Thoracic aorta (tissue), 2 donors: ENCODE measurements around the gene APP. TPM values are rescaled to one million over a fixed set of nuclear protein-coding genes. Genes with fewer than 3 reads are reported as not detected.
"Not testable (repeated sequence)": the region's sequence is repeated elsewhere in the genome, so short reads cannot be mapped to it uniquely, and the experiment has no call there.

ENCODE experiments used
- ATAC-seq: fragments of 150-250 bp; one replicate; pipeline ENCODE4 v1.8.0; 2017; ENCODE audit warnings: low read depth; ENCODE audit not compliant: insufficient number of reproducible peaks, low FRiP score
- DNase-seq: peaks from one replicate; pipeline ENCODE4 v3.0.0-alpha.2; 2020; ENCODE audit warnings: low spot score
- H3K27ac ChIP-seq, 2 donors: fragments of 200-600 bp; sonication (generic); 1 replicate in 1 of 2; 2 replicates in 1 of 2; pipeline ENCODE4 v1.5.1; 2016; ENCODE audit warnings: mild to moderate bottlenecking in 2 of 2, moderate library complexity in 2 of 2
- H3K27me3 ChIP-seq: fragments of 200-600 bp; sonication (generic); replicated peaks from 2 replicates; pipeline ENCODE4 v1.6.0; 2016; ENCODE audit warnings: mild to moderate bottlenecking; ENCODE audit not compliant: insufficient read depth
- H3K36me3 ChIP-seq: fragments of 200-600 bp; sonication (generic); one replicate; pipeline ENCODE4 v1.5.1; 2016
- H3K4me1 ChIP-seq, 2 donors: fragments of 200-600 bp; sonication (generic); 1 replicate in 1 of 2; 2 replicates in 1 of 2; pipeline versions ENCODE4 v1.5.1 to v1.6.0; 2016; ENCODE audit warnings: low read depth in 2 of 2, mild to moderate bottlenecking in 1 of 2; ENCODE audit not compliant: control insufficient read depth in 1 of 2
- H3K4me3 ChIP-seq: fragments of 200-600 bp; sonication (generic); 2 replicates; pipeline ENCODE4 v1.5.1; 2016; ENCODE audit warnings: mild to moderate bottlenecking
- H3K9me3 ChIP-seq: fragments of 200-600 bp; sonication (generic); 2 replicates; pipeline ENCODE4 v1.5.1; 2016
- total RNA-seq, 2 donors: library from RNA; depleted of rRNA; stranded (reverse); fragments of >200 nt; gene quantifications; one replicate each; pipeline versions ENCODE4 v1.1.0 to v1.2.3, GENCODE V29; 2016
- TF ChIP-seq, protein P1 (sequence below): fragments of 200-600 bp; sonication (generic); IDR thresholded peaks from one replicate; pipeline ENCODE4 v1.5.1; 2019; ENCODE audit warnings: antibody characterized with exemption

Gene APP
- total RNA-seq, 2 donors from 2014 or later, result 342 to 468 TPM

- no peaks in the 10 kb centered on the region for H3K9me3 ChIP-seq
- no peak for DNase-seq
- TF ChIP-seq, protein P1, sequence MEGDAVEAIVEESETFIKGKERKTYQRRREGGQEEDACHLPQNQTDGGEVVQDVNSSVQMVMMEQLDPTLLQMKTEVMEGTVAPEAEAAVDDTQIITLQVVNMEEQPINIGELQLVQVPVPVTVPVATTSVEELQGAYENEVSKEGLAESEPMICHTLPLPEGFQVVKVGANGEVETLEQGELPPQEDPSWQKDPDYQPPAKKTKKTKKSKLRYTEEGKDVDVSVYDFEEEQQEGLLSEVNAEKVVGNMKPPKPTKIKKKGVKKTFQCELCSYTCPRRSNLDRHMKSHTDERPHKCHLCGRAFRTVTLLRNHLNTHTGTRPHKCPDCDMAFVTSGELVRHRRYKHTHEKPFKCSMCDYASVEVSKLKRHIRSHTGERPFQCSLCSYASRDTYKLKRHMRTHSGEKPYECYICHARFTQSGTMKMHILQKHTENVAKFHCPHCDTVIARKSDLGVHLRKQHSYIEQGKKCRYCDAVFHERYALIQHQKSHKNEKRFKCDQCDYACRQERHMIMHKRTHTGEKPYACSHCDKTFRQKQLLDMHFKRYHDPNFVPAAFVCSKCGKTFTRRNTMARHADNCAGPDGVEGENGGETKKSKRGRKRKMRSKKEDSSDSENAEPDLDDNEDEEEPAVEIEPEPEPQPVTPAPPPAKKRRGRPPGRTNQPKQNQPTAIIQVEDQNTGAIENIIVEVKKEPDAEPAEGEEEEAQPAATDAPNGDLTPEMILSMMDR, result no peak
- no peak overlapping the region for H3K4me3 ChIP-seq
- H3K27me3 ChIP-seq, result no peaks in the 10 kb centered on the region
- H3K36me3 ChIP-seq, result peaks cover 9% of the 10 kb centered on the region
- no peaks in the 10 kb centered on the region for H3K4me1 ChIP-seq
- H3K27ac ChIP-seq, result no peak overlapping the region
- no peak for ATAC-seq
Measured at GRCh38 chr21:26025536-26026512, 144.7 kb downstream of the APP start.

DNA sequence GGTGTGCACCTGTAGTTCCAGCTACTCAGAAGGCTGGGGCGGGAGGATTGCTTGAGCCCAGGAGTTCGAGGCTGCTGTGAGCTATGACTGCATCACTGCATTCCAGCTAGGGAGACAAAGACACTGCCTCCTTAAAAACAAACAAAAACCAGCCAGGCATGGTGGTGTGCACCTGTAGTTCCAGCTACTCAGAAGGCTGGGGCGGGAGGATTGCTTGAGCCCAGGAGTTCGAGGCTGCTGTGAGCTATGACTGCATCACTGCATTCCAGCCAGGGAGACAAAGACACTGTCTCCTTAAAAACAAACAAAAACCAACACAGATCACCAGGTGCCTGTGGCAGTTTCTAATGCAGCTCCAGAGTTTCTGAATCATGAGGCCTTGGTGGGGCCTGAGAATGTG lies 147.2 kb downstream of the APP start:
- H3K36me3 ChIP-seq, DNase-seq, ATAC-seq, H3K27me3 ChIP-seq, H3K27ac ChIP-seq, H3K4me3 ChIP-seq, H3K4me1 ChIP-seq, H3K9me3 ChIP-seq: not testable (repeated sequence)

DNA sequence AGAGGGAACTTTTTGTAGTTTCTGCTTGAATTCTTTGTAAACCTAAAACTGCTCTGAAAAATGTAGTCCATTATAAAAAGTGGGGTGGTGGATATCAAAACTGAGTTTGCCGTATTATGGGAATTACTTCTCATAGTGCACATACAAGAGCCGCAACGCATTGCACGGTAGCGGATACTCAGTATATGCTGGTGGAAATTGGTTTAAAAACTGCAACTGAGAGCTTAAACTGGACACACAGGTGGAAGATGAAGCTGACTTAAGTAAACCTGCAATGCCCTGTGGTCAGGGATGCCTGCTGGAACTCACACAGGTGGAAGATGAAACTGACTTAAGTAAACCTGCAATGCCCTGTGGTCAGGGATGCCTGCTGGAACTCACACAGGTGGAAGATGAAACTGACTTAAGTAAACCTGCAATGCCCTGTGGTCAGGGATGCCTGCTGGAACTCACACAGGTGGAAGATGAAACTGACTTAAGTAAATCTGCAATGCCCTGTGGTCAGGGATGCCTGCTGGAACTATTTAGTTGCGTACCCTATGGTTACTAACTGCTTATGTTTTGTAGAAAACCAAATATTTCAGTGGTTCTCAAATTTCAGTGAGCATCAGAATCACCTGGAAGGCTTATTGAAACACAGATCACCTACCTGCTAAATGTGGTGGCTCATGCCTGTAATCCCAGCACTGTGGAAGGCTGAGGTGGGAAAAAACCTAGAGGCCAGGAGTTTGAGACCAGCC lies 147.8 kb downstream of the APP start:
- H3K27ac ChIP-seq, ATAC-seq, H3K36me3 ChIP-seq: not testable (repeated sequence)

DNA sequence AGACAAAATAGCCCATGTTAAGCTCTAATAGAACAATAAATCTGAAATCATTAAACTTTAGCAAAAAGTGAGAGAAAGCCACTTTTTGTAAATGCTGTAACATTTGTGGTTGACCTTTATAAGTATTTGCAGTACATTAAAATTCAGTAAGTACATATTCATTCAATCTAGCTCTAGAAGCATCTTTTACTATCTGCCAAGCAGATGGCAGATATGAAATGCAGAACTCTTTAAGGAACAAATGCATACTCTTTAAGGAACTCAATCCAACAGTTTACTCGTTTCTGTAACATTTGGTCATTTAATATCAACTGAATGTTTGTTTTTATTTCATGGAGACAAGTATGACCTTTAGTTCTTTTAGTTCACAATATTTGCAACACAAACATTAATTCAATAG lies 150.1 kb downstream of the APP start:
- H3K4me3 ChIP-seq, result no peak overlapping the region
- no peaks in the 10 kb centered on the region for H3K4me1 ChIP-seq
- DNase-seq (no peak), ATAC-seq (no peak)
- H3K27ac ChIP-seq, result no peak overlapping the region
- no peaks in the 10 kb centered on the region for H3K27me3 ChIP-seq
- H3K36me3 ChIP-seq, result peaks cover 9% of the 10 kb centered on the region
- no peaks in the 10 kb centered on the region for H3K9me3 ChIP-seq
- TF ChIP-seq, protein P1, result no peak

More for the DNA sequence above, 147.8 kb downstream of the APP start:
- not testable (repeated sequence) for H3K4me3 ChIP-seq, H3K27me3 ChIP-seq, DNase-seq, H3K9me3 ChIP-seq, H3K4me1 ChIP-seq

DNA sequence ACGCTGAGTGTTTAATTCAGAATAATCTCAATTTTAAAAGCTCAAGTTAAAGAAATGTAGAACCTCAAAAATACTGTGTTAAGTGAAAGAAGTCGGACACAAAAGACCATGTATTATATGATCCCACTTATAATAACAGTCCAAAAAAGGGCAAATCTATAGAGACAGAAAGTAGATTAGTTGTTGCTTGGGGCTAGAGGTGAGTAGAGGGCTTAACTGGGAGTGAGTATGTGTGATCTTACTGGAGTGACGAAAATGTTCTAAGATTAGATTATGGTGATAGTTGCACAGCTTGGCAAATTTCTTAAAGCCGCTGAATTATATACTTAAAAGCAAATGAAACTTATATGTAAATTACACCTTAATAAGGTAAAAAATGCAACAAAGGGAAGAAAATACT lies 150.5 kb downstream of the APP start:
- ATAC-seq, result no peak

More for the DNA sequence above, 150.5 kb downstream of the APP start:
- DNase-seq, result no peak
- no peak overlapping the region for H3K27ac ChIP-seq
- no peaks in the 10 kb centered on the region for H3K4me1 ChIP-seq
- no peak overlapping the region for H3K4me3 ChIP-seq
- no peaks in the 10 kb centered on the region for H3K9me3 ChIP-seq
- TF ChIP-seq, protein P1, result no peak
- peaks cover 9% of the 10 kb centered on the region for H3K36me3 ChIP-seq
- H3K27me3 ChIP-seq, result no peaks in the 10 kb centered on the region
